K562 (cell line): ENCODE data around the gene TRABD2B. TPM values are rescaled to one million over a fixed set of nuclear protein-coding genes. Genes with fewer than 3 reads are reported as not detected.

Experiments
- ATAC-seq: fragments of 200-7000 bp; cut with Tn5 transposase; 3 replicates; pipeline ENCODE4 v1.9.1; 2020; ENCODE audit warnings: moderate library complexity
- BruUV-seq: library from RNA; stranded (reverse); fragments of 400-500 nt; replicated peaks from 2 replicates; lab custom pipeline; 2021; lab: Mats Ljungman, UMichigan
- CTCF ChIA-PET: fragments of 300-600 bp; formaldehyde crosslinking; extraction: SDS; loops from one replicate; lab custom pipeline; 2021; ENCODE audit warnings: low intra/inter-chr PET ratio; lab: Yijun Ruan, JAX
- POLR2A ChIA-PET: fragments of 300-600, 350-650 bp; sonication (Branson Sonifier 250); formaldehyde crosslinking; extraction: SDS; loops from one replicate; lab custom pipeline; 2021; ENCODE audit warnings: antibody characterized with exemption, inconsistent platforms; lab: Yijun Ruan, JAX
- DNase-seq, 4 experiments: peaks; one replicate each; pipeline versions ENCODE4 v3.0.0 to v3.0.0-alpha.2; 2011 to 2018; ENCODE audit warnings: low spot score in 3 of 4, mixed read lengths in 3 of 4; ENCODE audit errors: extremely low read depth in 1 of 4
- FAIRE-seq: peaks from 2 replicates; lab custom pipeline; 2011; peaks lifted over from hg19 to GRCh38; lab: Jason Lieb, UNC
- H2AFZ ChIP-seq: 2 replicates; pipeline ENCODE4 v1.6.0; 2011; ENCODE audit warnings: low read depth, low read length, control low read depth, inconsistent platforms
- H3K27ac ChIP-seq: fragments of 200-600 bp; 3 replicates; pipeline ENCODE4 v1.8.0; 2011; ENCODE audit warnings: low read depth, mild to moderate bottlenecking, control low read depth, inconsistent platforms, low read length, moderate library complexity, mixed read lengths; ENCODE audit errors: extremely low read depth
- H3K27me3 ChIP-seq, 2 experiments: fragments of 300-600 bp in 1 of 2; 2 replicates in 1 of 2; 3 replicates in 1 of 2; pipeline versions ENCODE4 v1.6.0 to v1.8.0; 2011; ENCODE audit warnings: inconsistent platforms in 2 of 2, low read length in 2 of 2, mild to moderate bottlenecking in 1 of 2, mixed read lengths in 1 of 2, moderate library complexity in 1 of 2; ENCODE audit not compliant: control insufficient read depth in 2 of 2, insufficient read depth in 2 of 2
- H3K36me3 ChIP-seq: fragments of 300-600 bp; 3 replicates; pipeline ENCODE4 v1.8.0; 2011; ENCODE audit warnings: mild to moderate bottlenecking, low read length, inconsistent platforms; ENCODE audit not compliant: control insufficient read depth, insufficient read depth
- H3K4me1 ChIP-seq, 2 experiments: fragments of 200-600 bp in 1 of 2; replicated peaks in 1 of 2; 2 replicates in 1 of 2; 3 replicates in 1 of 2; pipeline versions ENCODE4 v1.5.1 to v1.8.0; 2011; ENCODE audit warnings: inconsistent platforms in 2 of 2, low read length in 2 of 2, mild to moderate bottlenecking in 1 of 2, mixed read lengths in 1 of 2, moderate library complexity in 1 of 2; ENCODE audit not compliant: control insufficient read depth in 2 of 2, insufficient read depth in 2 of 2
- H3K4me2 ChIP-seq: 2 replicates; pipeline ENCODE4 v1.6.1; 2011; ENCODE audit warnings: low read length, control low read depth, inconsistent platforms, mixed read lengths; ENCODE audit not compliant: insufficient read depth
- H3K4me3 ChIP-seq: fragments of 200-600 bp; sonication (generic), shearing (Covaris generic); 2 replicates; pipeline ENCODE4 v1.5.1; 2016; ENCODE audit warnings: control low read depth, inconsistent platforms
- H3K79me2 ChIP-seq: fragments of 200-600 bp; 3 replicates; pipeline ENCODE4 v1.8.0; 2011; ENCODE audit warnings: low read length, inconsistent platforms; ENCODE audit not compliant: control insufficient read depth, insufficient read depth
- H3K9ac ChIP-seq, 2 experiments: 2 replicates each; pipeline versions ENCODE4 v1.6.0 to v1.6.1; 2011; ENCODE audit warnings: low read depth in 2 of 2, low read length in 2 of 2, control low read depth in 1 of 2, inconsistent platforms in 1 of 2, mild to moderate bottlenecking in 1 of 2, mixed read lengths in 1 of 2; ENCODE audit not compliant: insufficient read depth in 1 of 2
- H3K9me1 ChIP-seq: one replicate; pipeline ENCODE4 v1.6.0; 2011; ENCODE audit warnings: inconsistent platforms, mild to moderate bottlenecking, low read length, moderate library complexity; ENCODE audit not compliant: control insufficient read depth, insufficient read depth
- H3K9me3 ChIP-seq: replicated peaks from 2 replicates; pipeline ENCODE4 v1.5.1; 2011; ENCODE audit warnings: low read depth, low read length, inconsistent platforms; ENCODE audit not compliant: control insufficient read depth, insufficient read depth
- H4K20me1 ChIP-seq: replicated peaks from 2 replicates; pipeline ENCODE4 v1.6.1; 2011; ENCODE audit warnings: low read length, inconsistent platforms, mixed read lengths; ENCODE audit not compliant: control insufficient read depth, insufficient read depth
- CBX8 ChIP-seq: fragments of 200-600 bp; sonication (generic); IDR thresholded peaks from 2 replicates; pipeline ENCODE4 v1.6.1; 2012; ENCODE audit warnings: borderline replicate concordance, mixed run types, low read depth, mild to moderate bottlenecking, moderate library complexity, mixed read lengths, low read length, control low read depth, inconsistent platforms; ENCODE audit not compliant: poor library complexity, severe bottlenecking; ENCODE audit errors: extremely low read depth
- E2F4 ChIP-seq: sonication (generic); formaldehyde crosslinking; IDR thresholded peaks from 2 replicates; pipeline ENCODE4 v1.8.0; 2022; ENCODE audit warnings: mild to moderate bottlenecking, low read depth, missing genetic modification reagents
- ESRRB ChIP-seq: fragments of 250-450 bp; sonication (Bioruptor Pico); IDR thresholded peaks from 2 replicates; pipeline ENCODE4 v1.5.0; 2020; ENCODE audit warnings: mild to moderate bottlenecking, moderate library complexity, borderline replicate concordance
- MLLT1 ChIP-seq, 2 experiments: fragments of 450-650 bp; IDR thresholded peaks; 2 replicates each; pipeline ENCODE4 v1.6.1; 2016
- PCBP2 ChIP-seq: fragments of 200-400 bp; formaldehyde crosslinking; IDR thresholded peaks from 2 replicates; pipeline ENCODE4 v1.6.1; 2018; ENCODE audit warnings: low read length, low read depth, mild to moderate bottlenecking, moderate library complexity; ENCODE audit not compliant: poor library complexity, severe bottlenecking
- TCF3 ChIP-seq: sonication (generic); formaldehyde crosslinking; IDR thresholded peaks from 2 replicates; pipeline ENCODE4 v1.4.0; 2020; ENCODE audit warnings: mild to moderate bottlenecking, missing genetic modification reagents
- WGBS: fragments of 100-300 bp; shearing (Covaris generic); methylation state at CpG from one replicate; pipeline ENCODE4 v1.1.6; 2016; ENCODE audit warnings: low coverage, mixed read lengths; ENCODE audit not compliant: insufficient coverage; ENCODE audit errors: missing lambda C conversion rate; 5-methylcytosine and 5-hydroxymethylcytosine counted together
- in situ Hi-C: fragments of 300-500 bp; cut with MboI; formaldehyde crosslinking; loops from 4 replicates; pipeline ENCODE4 v1.15.0; 2018; ENCODE audit warnings: inconsistent platforms, mixed read lengths
- intact Hi-C: fragments of 100-400 bp; cut with micrococcal nuclease; formaldehyde crosslinking; loops from 2 replicates; pipeline ENCODE4 v1.14.2; 2022
- polyA plus RNA-seq, 8 experiments: library from polyadenylated mRNA; depleted of rRNA in 4 of 8; stranded (reverse) in 5 of 8; unstranded in 3 of 8; fragments of >200 nt; fragmentation: Nextera tagmentation in 2 of 8; fragmentation: Illumina TruSeq in 1 of 8; extraction: Ambion mirVana in 2 of 8; extraction: Trizol in 1 of 8; gene quantifications; 2 replicates each; pipeline versions ENCODE4 v1.2.1 to v1.2.3, GENCODE V29; 2011 to 2014; ENCODE audit warnings: inconsistent platforms in 1 of 8, missing spikeins in 1 of 8
- total RNA-seq, 7 experiments: library from RNA; depleted of rRNA in 6 of 7; stranded (reverse); fragments of >200 nt in 6 of 7; fragmentation: Illumina TruSeq in 2 of 7; extraction: Trizol in 2 of 7; gene quantifications; 2 replicates each; pipeline versions ENCODE4 v1.2.1 to v1.2.3, GENCODE V29; 2011 to 2021; ENCODE audit warnings: low replicate concordance in 1 of 7

TRABD2B gene
- total and polyA plus RNA-seq, 9 of the 15 experiments (the other 6 are each of a cell fraction or from before 2014, with no cell fraction given), result not detected

- no peak for DNase-seq
Observed at GRCh38 chr1:47821760-47822159, 175.4 kb downstream of the TRABD2B start.

GRCh38 chr1:47819574-47819888 is 177.7 kb downstream of the TRABD2B start:
- POLR2A ChIA-PET, result no interaction called here
- H3K79me2 ChIP-seq, result no peaks in the 10 kb centered on the region
- peaks cover 18 to 49% of the 10 kb centered on the region in 2 experiments for H3K27me3 ChIP-seq
- H3K36me3 ChIP-seq, result no peaks in the 10 kb centered on the region
- H3K4me2 ChIP-seq, result no peak overlapping the region
- H3K9me3 ChIP-seq, result no peaks in the 10 kb centered on the region
- H2AFZ ChIP-seq, result no peak overlapping the region
- no peak overlapping the region for H3K4me3 ChIP-seq
- no peak overlapping the region for H3K9ac ChIP-seq
- DNase-seq (no peak), FAIRE-seq (no peak), ATAC-seq (no peak)
- no peaks in the 10 kb centered on the region for H3K9me1 ChIP-seq
- CTCF ChIA-PET, result no interaction called here
- H3K4me1 ChIP-seq, result no peaks in the 10 kb centered on the region; a peak in 1 of 5 replicates
- 0 out of 2 replicates have a peak, but pooled peaks cover 4% of the 10 kb centered on the region for H4K20me1 ChIP-seq
- intact Hi-C loops, result no loop called here
- 2% methylated on average over 9 of the region's 9 CpGs for WGBS
- in situ Hi-C loops, result no loop called here
- BruUV-seq, result no TSS peak
- H3K27ac ChIP-seq, result no peak overlapping the region
- TF ChIP-seq TCF3 (CRISPR knock-in tag) (no peak), ESRRB (CRISPR knock-in tag) (no peak), E2F4 (CRISPR knock-in tag) (no peak), MLLT1 (IDR thresholded peaks at IDR 0.05) (no peak), CBX8 (no peak)

More at GRCh38 chr1:47821760-47822159, 175.4 kb downstream of the TRABD2B start:
- in situ Hi-C loops, result no loop called here
- intact Hi-C loops, result no loop called here
- Histone ChIP-seq H3K27me3 (peaks cover 18 to 49% of the 10 kb centered on the region in 2 experiments), H3K9ac (no peak overlapping the region), H3K9me1 (no peaks in the 10 kb centered on the region), H3K4me1 (no peaks in the 10 kb centered on the region; a peak in 1 of 5 replicates), H3K4me3 (no peak overlapping the region), H3K4me2 (no peak overlapping the region), H4K20me1 (0 out of 2 replicates have a peak, but pooled peaks cover 8% of the 10 kb centered on the region), H3K79me2 (no peaks in the 10 kb centered on the region), H3K27ac (no peak overlapping the region), H3K36me3 (no peaks in the 10 kb centered on the region), H3K9me3 (no peaks in the 10 kb centered on the region), H2AFZ (no peak overlapping the region)
- no TSS peak for BruUV-seq
- FAIRE-seq (no peak), ATAC-seq (no peak)
- 2% methylated on average over 5 of the region's 5 CpGs for WGBS
- CTCF ChIA-PET, result no interaction called here
- POLR2A ChIA-PET, result no interaction called here
- no peak for TF ChIP-seq PCBP2
